ENCODE data around the gene AOPEP. TPM values are rescaled to one million over a fixed set of nuclear protein-coding genes. Genes with fewer than 3 reads are reported as not detected.

The AOPEP gene
- total and polyA plus RNA-seq, 9 of the 15 experiments (the other 6 are each of a cell fraction or from before 2014, with no cell fraction given) = 4.5 to 19.3 (median 13.5) TPM

GRCh38 chr9:94933511-94933828 is 207.0 kb downstream of the AOPEP start:
- Histone ChIP-seq H3K4me1 (replicated peaks in 1 of 2; ENCODE audit: control insufficient read depth in 2 of 2, insufficient read depth in 2 of 2, low read length in 2 of 2) (peaks cover 5 to 19% of the 10 kb centered on the region in 2 experiments), H2AFZ (ENCODE audit: low read depth, low read length) (no peak overlapping the region), H3K4me2 (ENCODE audit: insufficient read depth, low read length) (no peak overlapping the region), H3K9ac (ENCODE audit: insufficient read depth in 1 of 2, low read depth in 2 of 2, low read length in 2 of 2) (no peak overlapping the region), H3K27me3 (ENCODE audit: control insufficient read depth in 2 of 2, insufficient read depth in 2 of 2, low read length in 2 of 2) (no peaks in the 10 kb centered on the region), H4K20me1 (replicated peaks; ENCODE audit: control insufficient read depth, insufficient read depth, low read length) (no peaks in the 10 kb centered on the region; the same call in 1 of the 2 replicates), H3K4me3 (no peak overlapping the region), H3K27ac (ENCODE audit: extremely low read depth, low read depth, low read length) (no peak overlapping the region), H3K9me1 (ENCODE audit: control insufficient read depth, insufficient read depth, low read length) (no peaks in the 10 kb centered on the region), H3K79me2 (ENCODE audit: control insufficient read depth, insufficient read depth, low read length) (no peaks in the 10 kb centered on the region), H3K9me3 (replicated peaks; ENCODE audit: control insufficient read depth, insufficient read depth, low read depth, low read length) (no peaks in the 10 kb centered on the region), H3K36me3 (ENCODE audit: control insufficient read depth, insufficient read depth, low read length) (no peaks in the 10 kb centered on the region)
- ATAC-seq (no peak), FAIRE-seq (no peak), DNase-seq (ENCODE audit: extremely low read depth in 1 of 4, low spot score in 3 of 4) (no peak)
- intact Hi-C loops (cut with micrococcal nuclease) = no loop called here
- no TSS peak for BruUV-seq (replicated peaks)
- TF ChIP-seq RFX1 (IDR thresholded peaks at IDR 0.05) (no peak), FOS (IDR thresholded peaks at IDR 0.05; ENCODE audit: extremely low read depth, insufficient read length) (no peak), KDM2B (CRISPR knock-in tag; IDR thresholded peaks at IDR 0.05) (no peak), ZNF282 (CRISPR knock-in tag; IDR thresholded peaks at IDR 0.05) (no peak), HINFP (tag; conservative IDR thresholded peaks at IDR 0.05; ENCODE audit: low read depth) (no peak), CTCF (IDR thresholded peaks at IDR 0.05 in 2 of 3, conservative IDR thresholded peaks at IDR 0.05 in 1 of 3; ENCODE audit: insufficient read depth in 2 of 3, low read depth in 1 of 3, low read length in 3 of 3) (no peak), ZBTB34 (CRISPR knock-in tag; IDR thresholded peaks at IDR 0.05) (no peak), RAD21 (CRISPR knock-in tag; conservative IDR thresholded peaks at IDR 0.05 in 1 of 2, IDR thresholded peaks at IDR 0.05 in 1 of 2) (no peak), ZNF239 (CRISPR knock-in tag; IDR thresholded peaks at IDR 0.05) (no peak), RBM15 (IDR thresholded peaks at IDR 0.05; ENCODE audit: insufficient read depth, low read length) (no peak), PTRF (tag; IDR thresholded peaks at IDR 0.05) (no peak), NR3C1 (CRISPR knock-in tag; IDR thresholded peaks at IDR 0.05) (no peak), CTBP1 (IDR thresholded peaks at IDR 0.05; ENCODE audit: borderline replicate concordance) (no peak), FOXK1 (CRISPR knock-in tag; IDR thresholded peaks at IDR 0.05; ENCODE audit: borderline replicate concordance) (no peak), HMG20B (CRISPR knock-in tag; IDR thresholded peaks at IDR 0.05) (no peak)
- CTCF ChIA-PET (ENCODE audit: low intra/inter-chr PET ratio) = no interaction called here
- in situ Hi-C loops (cut with MboI) = no loop called here
- WGBS (ENCODE audit: insufficient coverage, low coverage, missing lambda C conversion rate) = 75% methylated on average over 3 of the region's 3 CpGs
- POLR2A ChIA-PET = no interaction called here

All from K562 (cell line).